GM18505 (cell line): Measurements from ENCODE around the gene STXBP3.

Experiments
- ATAC-seq: cut with Tn5 transposase; IDR thresholded peaks from one replicate; pipeline ENCODE4 v1.9.1; 2021; ENCODE audit not compliant: unreplicated experiment
- POLR2A ChIP-seq: IDR thresholded peaks from 4 replicates; pipeline ENCODE4 v1.6.1; 2011; ENCODE audit warnings: borderline replicate concordance; ENCODE audit not compliant: insufficient read depth, insufficient read length; ENCODE audit errors: extremely low read depth

STXBP3 gene

GRCh38 chr1:108850929-108851328 lies 104.5 kb downstream of the STXBP3 start:
- no peak for TF ChIP-seq POLR2A
- no peak for ATAC-seq

GRCh38 chr1:108851567-108851966 lies 105.1 kb downstream of the STXBP3 start:
- TF ChIP-seq POLR2A = no peak
- no peak for ATAC-seq

- no peak for TF ChIP-seq POLR2A
- no peak for ATAC-seq
These were observed 105.9 kb downstream of the STXBP3 start for GRCh38 chr1:108852221-108852975.

GRCh38 chr1:108854221-108855019 lies 107.9 kb downstream of the STXBP3 start:
- ATAC-seq = no peak
- no peak for TF ChIP-seq POLR2A

- ATAC-seq = no peak
These were observed 110.5 kb downstream of the STXBP3 start, which contains the start of gene AKNAD1 for GRCh38 chr1:108856994-108857393. TSS of gene AKNAD1 (minus strand) at chr1:108857094. CDS start at chr1:108852664, 4,430 bp downstream.

GRCh38 chr1:108858230-108858950 lies 111.9 kb downstream of the STXBP3 start:
- no peak for ATAC-seq
- TF ChIP-seq POLR2A = no peak

More at GRCh38 chr1:108856994-108857393, 110.5 kb downstream of the STXBP3 start, which contains the start of gene AKNAD1:
- no peak for TF ChIP-seq POLR2A
